HG03175 (cell line): ENCODE data around the gene DES.

ENCODE experiments used
- ATAC-seq: cut with Tn5 transposase; IDR thresholded peaks from one replicate; pipeline ENCODE4 v1.9.1; 2021; ENCODE audit warnings: mild to moderate bottlenecking, moderate library complexity; ENCODE audit not compliant: unreplicated experiment

Gene DES

GRCh38 chr2:219437690-219438206 lies 19.6 kb downstream of the DES start:
- ATAC-seq: no peak

- no peak for ATAC-seq
These were observed 20.3 kb downstream of the DES start for GRCh38 chr2:219438453-219438852.

DNA sequence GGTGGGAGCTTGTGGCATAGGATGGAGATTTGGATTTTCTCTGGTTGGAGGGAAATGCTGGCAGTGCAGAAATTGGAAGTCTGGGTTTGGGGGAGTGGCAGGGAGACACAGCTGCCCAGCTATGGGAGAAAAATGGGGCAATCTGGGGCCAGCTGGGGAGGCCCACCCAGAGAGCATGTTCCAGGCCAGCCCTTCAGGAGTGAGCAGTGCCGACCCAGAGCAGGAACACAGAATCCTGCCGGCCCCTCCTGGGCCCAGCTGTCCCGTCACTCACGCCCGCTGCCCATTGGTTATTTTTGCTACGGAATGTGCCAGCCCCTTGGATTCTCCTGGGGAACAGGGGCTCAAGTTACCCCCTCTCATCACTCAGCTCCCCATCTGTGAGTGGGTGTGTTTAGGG lies 21.3 kb downstream of the DES start:
- ATAC-seq: no peak

DNA sequence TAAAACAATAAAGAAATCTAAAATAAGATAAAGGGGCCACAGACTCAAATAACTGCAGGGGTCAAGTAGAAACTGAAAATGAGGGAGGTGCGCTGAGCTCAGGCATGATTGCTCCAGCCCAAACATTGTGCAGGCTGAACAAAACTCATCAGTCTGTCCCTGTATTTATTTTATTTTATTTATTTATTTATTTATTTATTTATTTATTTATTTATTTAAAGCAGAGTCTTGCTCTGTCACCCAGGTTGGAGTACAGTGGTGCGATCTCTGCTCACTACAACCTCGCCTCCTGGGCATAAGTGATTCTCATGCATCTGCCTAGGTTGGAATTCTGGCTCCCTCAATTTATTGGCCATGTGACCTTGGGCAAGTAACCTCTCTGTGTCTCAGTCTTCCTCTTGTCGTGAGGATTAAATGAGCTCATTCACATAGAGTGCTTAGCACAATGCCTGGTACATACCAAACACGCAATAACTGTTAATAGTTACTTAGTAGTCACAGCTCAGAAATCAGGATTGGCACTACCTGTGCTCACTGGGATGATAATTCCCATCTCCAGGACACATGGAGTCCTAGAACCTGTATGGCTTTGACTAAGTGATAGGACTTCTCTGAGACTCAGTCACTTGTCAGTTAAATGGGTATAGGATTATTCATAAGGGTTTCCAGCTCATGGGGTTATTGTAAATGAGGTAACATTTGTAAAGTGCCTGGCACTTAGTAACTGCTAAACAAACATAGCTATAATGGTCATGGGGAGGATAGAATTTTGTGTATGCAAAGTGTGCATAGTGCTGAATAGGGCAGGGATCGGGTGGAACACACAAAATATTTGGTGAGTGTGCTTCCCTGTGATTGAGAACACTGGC lies 22.4 kb downstream of the DES start:
- ATAC-seq: no peak

- ATAC-seq: no peak
These were observed 23.5 kb downstream of the DES start for GRCh38 chr2:219441451-219442255.

DNA sequence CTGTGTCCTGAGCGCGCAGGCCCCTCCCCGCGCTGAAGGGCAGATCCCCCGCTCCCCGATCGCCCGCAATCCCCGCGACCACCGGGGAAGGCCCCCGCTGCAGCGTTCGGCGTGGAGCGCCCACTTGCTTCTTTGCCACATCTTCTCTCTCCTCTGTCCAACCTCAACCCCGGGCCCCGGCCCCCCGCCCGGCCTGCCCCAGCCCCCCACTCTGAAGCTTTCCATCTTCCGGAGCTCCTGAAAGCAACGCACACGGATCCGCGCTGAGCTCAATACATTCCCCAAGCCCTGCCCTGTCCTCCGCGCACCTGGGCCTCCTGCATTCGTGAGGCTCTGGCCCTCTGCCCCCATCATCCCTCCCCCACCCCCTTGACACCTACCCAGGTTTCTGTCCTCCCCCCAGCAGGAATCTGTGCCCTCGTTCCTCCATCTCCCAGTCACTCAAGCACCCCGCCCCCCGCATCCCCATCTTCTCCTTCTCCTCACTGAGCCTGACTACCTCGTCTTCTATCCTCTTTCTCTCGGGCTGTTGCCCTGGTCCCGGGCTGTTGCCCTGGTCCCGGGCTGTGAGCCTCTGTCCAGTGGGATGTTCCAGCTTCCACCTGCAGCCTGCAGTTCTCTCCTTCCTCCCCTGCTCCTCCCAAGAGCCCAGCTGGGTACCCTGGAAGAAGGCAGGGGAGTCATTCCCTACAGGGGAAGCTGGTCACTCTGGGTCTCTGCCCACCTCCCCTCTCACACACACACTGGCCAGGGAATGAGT lies 24.3 kb downstream of the DES start:
- ATAC-seq: no peak

DNA sequence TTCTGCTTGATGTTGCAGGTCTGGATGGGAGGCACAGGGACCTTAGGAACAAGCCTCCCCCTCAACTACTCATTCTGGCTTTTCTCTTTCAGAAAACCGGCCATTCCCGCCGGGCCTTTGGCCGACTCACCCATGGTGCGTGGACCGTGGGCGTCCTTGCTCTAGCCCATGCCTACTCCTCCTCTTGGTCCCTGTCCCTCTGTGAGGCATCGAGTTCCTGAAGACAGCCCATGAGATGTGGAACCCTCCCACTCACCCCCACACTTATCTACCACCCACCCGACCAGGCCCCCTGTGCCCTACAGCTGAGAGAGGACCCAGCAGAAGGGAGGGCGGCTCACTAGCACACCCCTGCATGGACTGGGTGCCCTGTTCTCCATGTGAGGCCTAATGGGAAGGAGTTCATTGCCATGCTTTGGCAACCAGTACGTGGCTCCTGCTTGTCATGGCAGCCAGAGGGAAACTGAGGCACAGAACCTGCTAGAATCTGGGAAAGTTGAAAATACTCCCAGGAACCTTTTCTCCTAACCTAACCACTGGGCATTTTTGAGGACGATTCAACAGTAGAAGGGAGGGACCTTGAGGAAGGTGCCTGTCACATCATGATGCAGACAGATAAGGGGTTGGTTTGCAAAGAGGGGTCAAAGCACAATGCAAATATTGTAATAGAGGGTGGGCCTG lies 25.0 kb downstream of the DES start:
- no peak for ATAC-seq

DNA sequence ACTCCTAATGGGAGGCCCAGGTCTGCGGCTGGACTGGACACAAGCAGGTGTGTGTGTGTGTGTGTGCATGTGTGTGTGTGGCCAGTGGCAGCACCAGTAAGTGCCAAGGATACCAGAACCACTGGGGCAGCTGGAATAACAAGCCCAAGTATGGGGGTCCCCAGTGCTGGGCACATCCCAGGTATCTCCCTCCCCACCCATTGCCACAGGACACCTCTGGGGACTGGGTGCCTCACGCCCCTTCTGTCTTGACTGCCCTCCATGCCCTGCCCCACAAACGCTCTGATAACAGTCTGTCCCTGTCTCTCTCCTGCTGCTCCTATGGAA lies 25.5 kb downstream of the DES start:
- ATAC-seq: no peak

GRCh38 chr2:219444566-219445091 lies 26.5 kb downstream of the DES start:
- ATAC-seq: no peak

DNA sequence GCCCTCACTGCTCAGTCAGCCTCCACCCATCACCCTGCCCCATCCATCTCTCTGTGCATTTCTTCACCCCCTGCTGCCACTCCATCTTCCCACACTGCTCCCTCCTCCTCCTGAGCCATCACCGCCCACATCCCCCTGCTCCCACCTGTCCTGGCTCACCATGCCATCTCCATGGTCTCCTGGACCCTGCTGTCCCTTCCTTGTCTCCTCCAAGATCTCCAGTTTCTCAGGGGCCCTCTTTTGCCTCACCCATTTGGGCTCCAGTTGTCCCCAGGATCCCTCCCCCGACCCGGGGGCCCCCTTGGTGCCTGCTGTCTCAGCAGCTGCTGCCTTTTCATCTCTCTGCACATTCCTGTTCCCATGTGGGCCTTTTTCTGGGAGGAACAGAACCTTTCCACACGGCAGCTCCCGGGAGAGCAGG lies 27.1 kb downstream of the DES start:
- ATAC-seq: no peak

DNA sequence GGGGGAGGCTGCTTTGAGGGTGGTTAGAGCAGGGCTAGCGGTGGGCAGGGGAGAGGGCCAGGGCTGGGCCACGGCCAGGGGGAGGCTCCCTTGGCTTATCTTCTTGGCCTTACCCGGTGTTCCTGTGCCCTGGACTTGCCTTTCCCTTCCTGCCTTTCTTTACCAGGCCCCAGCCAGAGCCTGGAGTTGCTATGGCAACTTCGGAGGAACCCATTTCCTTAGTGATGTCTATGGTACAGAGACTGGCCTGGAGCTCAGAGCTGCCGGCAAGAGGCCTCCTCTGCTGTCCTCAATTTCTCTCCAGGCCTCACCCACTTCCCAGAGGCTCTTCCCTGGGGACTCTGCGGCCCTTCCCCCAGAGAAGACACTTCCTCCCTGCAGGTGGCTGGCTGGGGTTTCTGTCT lies 27.9 kb downstream of the DES start:
- ATAC-seq: no peak

GRCh38 chr2:219446689-219447088 lies 28.5 kb downstream of the DES start:
- ATAC-seq: no peak

GRCh38 chr2:219447242-219448098 lies 29.3 kb downstream of the DES start:
- ATAC-seq: no peak

DNA sequence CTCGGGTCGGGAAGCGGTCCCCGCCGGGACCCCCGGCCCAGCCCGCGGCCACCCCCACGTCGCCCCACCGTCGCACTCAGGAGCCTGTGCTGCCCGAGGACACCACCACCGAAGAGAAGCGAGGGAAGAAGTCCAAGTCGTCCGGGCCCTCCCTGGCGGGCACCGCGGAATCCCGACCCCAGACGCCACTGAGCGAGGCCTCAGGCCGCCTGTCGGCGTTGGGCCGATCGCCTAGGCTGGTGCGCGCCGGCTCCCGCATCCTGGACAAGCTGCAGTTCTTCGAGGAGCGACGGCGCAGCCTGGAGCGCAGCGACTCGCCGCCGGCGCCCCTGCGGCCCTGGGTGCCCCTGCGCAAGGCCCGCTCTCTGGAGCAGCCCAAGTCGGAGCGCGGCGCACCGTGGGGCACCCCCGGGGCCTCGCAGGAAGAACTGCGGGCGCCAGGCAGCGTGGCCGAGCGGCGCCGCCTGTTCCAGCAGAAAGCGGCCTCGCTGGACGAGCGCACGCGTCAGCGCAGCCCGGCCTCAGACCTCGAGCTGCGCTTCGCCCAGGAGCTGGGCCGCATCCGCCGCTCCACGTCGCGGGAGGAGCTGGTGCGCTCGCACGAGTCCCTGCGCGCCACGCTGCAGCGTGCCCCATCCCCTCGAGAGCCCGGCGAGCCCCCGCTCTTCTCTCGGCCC lies 30.1 kb downstream of the DES start:
- no peak for ATAC-seq

- ATAC-seq: no peak
These were observed 30.7 kb downstream of the DES start for GRCh38 chr2:219448776-219449341.

DNA sequence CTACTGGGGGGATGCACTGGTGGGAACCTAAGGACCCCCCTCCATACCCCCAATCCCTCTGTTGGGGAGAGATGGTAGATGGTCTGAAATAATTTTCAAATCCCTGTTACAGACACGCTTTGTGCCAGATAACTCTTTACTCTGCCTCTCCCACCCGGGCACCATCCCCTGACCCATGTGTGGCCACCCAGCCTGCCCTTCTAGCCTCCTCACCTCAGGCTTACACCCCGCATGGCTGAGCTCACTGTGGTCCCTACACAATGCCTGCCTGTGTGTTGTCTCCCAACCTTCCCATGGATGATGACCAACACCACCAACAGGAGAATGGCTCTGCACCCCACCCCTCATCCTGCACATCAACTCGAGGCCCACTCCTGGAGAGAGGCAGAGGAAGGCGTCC lies 31.4 kb downstream of the DES start:
- no peak for ATAC-seq

GRCh38 chr2:219451661-219452360 lies 33.6 kb downstream of the DES start:
- no peak for ATAC-seq
